HG03432 (cell line): ENCODE results near the gene LRRC1.

Experiments used
- ATAC-seq: cut with Tn5 transposase; IDR thresholded peaks from one replicate; pipeline ENCODE4 v1.9.1; 2021; ENCODE audit warnings: mild to moderate bottlenecking, moderate library complexity; ENCODE audit not compliant: unreplicated experiment

The LRRC1 gene

DNA sequence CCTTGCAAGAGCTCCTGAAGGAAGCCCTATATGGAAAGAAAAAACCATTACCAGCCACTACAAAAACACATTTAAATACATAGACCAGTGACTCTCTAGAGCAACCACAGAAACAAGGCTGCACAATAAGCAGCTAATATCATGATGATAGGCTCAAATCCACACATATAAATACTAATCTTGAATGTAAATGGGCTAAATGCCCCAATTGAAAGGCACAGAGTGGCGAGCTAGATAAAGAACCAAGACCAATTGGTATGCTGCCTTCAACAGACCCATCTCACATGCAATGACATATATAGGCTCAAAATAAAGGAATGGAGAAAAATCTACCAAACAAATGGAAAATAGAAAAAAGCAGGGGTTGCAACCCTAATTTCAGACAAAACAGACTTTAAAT lies 153.0 kb downstream of the LRRC1 start:
- no peak for ATAC-seq

DNA sequence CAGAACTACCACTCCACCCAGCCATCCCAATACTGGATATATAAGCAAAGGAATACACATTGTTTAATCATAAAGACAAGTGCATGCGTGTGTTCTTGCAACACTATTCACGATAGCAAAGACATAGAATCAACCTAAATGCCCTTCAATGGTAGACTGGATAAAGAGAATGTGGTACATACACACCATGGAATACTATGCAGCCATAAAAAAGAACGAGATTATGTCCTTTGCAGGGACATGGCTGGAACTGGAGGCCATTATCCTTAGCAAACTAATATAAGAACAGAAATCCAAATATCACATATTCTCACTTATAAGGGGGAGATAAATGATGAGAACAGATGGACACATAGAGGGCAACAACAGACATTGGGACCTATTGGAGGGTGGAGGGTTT lies 156.6 kb downstream of the LRRC1 start:
- no peak for ATAC-seq

DNA sequence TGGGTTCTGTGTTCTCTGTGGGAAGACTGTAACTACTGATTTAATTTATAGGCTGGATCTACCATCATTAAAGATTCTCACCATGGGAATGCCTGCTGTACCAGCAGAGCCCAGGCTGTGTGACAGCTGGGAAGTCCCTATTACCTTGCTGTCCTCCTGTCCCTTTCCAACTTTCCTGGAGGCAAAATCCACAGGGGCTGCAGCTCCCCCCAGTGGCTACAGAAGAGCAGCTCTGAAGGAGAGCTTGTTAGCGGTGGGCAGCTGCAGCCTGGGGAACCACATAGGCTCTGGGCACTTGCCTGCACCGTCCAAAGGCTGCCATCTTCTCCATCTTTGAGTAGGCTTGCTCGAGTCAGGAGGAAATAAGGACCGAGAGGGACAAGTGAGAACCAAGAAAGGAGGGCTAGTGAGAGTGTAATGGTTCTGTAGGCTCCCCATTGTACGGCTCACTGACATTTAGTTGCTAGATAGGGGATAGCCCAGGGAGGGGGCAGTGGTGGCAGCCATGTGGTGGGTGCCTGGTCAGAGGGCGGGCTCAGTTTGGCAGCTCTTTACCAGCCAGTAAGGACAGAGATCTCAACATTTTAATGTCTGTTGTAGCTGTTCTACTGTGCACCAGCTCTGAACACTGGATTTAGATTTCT lies 161.4 kb downstream of the LRRC1 start:
- peak; percentile 92 for ATAC-seq

DNA sequence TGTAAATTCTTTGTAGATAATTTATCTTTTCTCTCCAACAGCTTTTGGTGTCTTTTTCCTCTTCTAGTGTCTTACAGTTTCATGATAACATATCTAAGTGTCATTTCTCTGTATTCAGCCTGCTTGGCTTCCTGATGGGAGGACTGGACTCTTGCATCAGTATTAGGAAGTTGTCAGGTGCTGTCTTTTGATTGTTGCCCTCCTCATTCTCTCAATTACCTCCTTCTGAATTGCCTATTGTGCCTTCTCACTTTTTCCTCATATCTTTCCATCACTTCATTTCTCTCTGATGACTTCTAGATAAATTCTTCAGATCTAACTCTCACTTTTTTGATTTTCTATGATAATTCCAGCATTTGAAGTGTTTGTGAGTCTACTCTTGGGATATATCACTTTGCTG lies 162.0 kb downstream of the LRRC1 start:
- no peak for ATAC-seq

DNA sequence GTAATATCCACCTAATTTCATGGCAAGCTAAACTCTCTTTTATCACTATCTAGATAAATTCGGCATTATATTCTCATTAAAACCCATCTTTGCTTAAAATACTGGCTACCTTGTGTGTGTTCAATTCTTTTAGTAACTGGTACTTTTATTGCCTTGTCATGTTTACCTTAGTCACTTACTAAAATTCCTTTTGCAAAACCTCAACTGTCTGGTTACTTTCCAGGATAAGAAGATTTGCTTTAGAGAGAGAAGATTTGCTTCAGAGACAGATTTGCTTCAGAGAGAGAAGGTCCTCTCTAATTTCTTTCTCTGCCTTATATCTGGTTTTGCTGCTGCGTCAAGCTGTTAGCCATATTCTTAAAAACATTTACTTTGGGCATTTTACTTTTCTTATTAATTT lies 164.9 kb downstream of the LRRC1 start:
- ATAC-seq = no peak

DNA sequence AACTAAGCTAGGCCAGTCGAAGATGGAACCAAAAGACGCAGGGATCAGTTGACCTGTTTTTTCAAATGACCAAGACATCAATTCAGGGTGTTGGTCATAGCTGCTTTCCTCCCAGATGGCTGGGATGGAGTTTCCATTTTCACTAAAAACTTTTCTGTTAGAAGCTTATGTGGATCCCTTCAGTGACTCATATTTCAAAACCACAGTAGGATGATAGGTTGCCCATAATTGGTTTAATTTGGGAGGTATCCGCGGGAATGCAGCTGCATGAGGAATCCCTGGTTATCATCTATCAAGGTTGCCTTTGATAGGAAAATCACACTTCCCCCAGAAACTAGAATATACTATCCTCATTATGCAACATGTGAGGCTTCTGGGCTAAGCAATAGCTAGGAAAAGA lies 165.5 kb downstream of the LRRC1 start:
- ATAC-seq = no peak

DNA sequence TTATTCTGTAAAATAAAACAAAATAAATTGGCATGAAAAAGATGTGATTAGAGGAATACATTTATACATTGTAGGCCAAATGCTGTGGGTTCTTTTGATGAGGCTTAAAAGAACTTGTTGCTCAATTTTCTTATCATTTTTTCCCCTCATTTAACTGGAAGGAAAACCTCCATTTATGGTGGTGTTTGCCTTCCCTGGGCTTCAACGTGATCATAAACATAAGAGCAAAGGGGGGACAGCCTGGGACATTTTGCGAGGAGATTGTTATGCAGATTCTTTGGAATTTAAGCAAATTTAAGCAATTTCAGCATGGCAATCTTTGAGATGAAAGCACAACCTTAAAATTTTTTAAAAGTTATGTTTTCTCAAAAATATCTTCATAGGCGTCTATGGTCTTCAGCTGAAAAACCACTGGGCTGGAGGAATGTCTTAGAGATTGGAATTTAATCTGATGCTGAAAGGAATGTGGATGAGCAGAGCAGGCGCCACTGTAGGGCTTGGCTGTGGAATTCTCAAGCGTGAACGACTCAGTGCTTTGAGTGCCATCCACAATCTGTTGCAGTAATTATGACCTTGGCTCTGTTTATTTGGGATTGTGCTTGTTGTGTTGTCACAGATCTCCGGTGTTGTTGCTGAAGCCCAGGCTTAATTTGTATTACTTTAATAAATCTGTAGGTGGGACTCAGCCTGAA lies 167.0 kb downstream of the LRRC1 start:
- no peak for ATAC-seq

DNA sequence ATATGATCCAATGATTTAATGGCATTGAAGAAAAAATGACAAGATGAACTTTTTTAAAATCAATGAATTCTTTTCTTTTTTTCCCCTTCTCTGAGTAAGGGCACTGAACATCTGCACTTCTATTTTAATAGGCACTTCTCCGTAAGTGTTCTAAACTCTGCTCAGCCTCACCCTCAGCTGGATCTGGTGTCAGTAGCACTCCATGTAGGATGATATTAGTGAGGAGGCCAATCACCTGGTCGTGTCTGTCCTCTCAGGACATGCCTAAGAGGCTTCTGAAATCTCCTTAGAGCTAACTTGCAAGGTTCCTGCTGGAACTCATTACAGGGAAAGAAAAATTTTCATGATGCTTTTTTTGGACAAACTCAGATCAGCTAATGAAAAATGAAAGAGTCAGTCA lies 167.8 kb downstream of the LRRC1 start:
- ATAC-seq = no peak

DNA sequence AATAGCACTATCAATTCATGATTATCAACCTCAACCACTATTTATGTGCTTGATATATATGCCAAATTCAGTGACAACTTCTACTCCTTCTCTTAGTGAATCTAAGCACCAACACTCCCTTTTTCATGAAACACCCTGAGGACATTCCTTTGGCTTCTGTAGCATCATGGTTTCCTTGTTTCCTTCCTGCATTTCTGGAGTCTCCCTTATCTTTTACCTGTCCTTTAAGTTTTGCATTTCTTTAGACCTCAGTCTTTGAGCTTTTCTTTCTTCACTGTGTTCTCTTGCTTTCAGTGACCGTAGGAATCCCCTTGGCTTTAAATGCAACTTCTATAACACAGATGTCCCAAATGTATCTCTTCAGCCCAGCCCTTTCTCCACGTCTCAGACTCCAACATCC lies 172.6 kb downstream of the LRRC1 start:
- no peak for ATAC-seq
